Epithelial cell of esophagus (primary cell): Measurements from ENCODE around the gene C12orf76.

ENCODE experiments used
- DNase-seq: peaks from one replicate; pipeline ENCODE4 v3.0.0; 2010; ENCODE audit warnings: low read depth
- H3K4me3 ChIP-seq: 2 replicates; pipeline ENCODE4 v1.5.1; 2011; ENCODE audit warnings: mild to moderate bottlenecking, low read length, control low read depth
- CTCF ChIP-seq: IDR thresholded peaks from 2 replicates; pipeline ENCODE4 v1.5.1; 2011; ENCODE audit warnings: low read depth, mild to moderate bottlenecking, low read length, control low read depth, inconsistent platforms; ENCODE audit not compliant: insufficient read depth; ENCODE audit errors: missing control alignments

The C12orf76 gene

GRCh38 chr12:110035534-110036104 is 12.7 kb downstream of the C12orf76 start:
- no peak for TF ChIP-seq CTCF
- DNase-seq = no peak
- H3K4me3 ChIP-seq = no peak overlapping the region

- no peak for DNase-seq
- no peak overlapping the region for H3K4me3 ChIP-seq
- no peak for TF ChIP-seq CTCF
Measured at GRCh38 chr12:110033888-110034287, 14.4 kb downstream of the C12orf76 start.

- no peak overlapping the region for H3K4me3 ChIP-seq
- DNase-seq = no peak
- TF ChIP-seq CTCF = no peak
Measured at GRCh38 chr12:110029290-110029815, 19.0 kb downstream of the C12orf76 start.

- no peak for DNase-seq
- TF ChIP-seq CTCF = no peak
- no peak overlapping the region for H3K4me3 ChIP-seq
Measured at GRCh38 chr12:110028323-110028722, 20.0 kb downstream of the C12orf76 start.

- no peak overlapping the region for H3K4me3 ChIP-seq
- no peak for DNase-seq
- no peak for TF ChIP-seq CTCF
Measured at GRCh38 chr12:110024051-110024450, 24.3 kb downstream of the C12orf76 start.

GRCh38 chr12:110023059-110023980 is 25.0 kb downstream of the C12orf76 start:
- DNase-seq = peak; percentile 27
- TF ChIP-seq CTCF = no peak
- no peak overlapping the region for H3K4me3 ChIP-seq
